Mucosa of rectum (tissue), 2 donors: ENCODE results near the gene GAREM2.

Source experiments
- H3K27ac ChIP-seq, 2 donors: one replicate each; pipeline ENCODE4 v1.7.0; 2013; ENCODE audit warnings: inconsistent platforms in 2 of 2, low read depth in 2 of 2, low read length in 2 of 2
- H3K27me3 ChIP-seq, 2 donors: one replicate each; pipeline ENCODE4 v1.7.0; 2013; ENCODE audit warnings: low read length in 2 of 2; ENCODE audit not compliant: control insufficient read depth in 2 of 2, insufficient read depth in 2 of 2
- H3K36me3 ChIP-seq, 2 donors: one replicate each; pipeline ENCODE4 v1.7.0; 2013; ENCODE audit warnings: low read length in 2 of 2; ENCODE audit not compliant: control insufficient read depth in 2 of 2, insufficient read depth in 2 of 2
- H3K4me1 ChIP-seq, 2 donors: one replicate each; pipeline ENCODE4 v1.7.0; 2013; ENCODE audit warnings: low read length in 2 of 2, mild to moderate bottlenecking in 1 of 2; ENCODE audit not compliant: control insufficient read depth in 2 of 2, insufficient read depth in 2 of 2
- H3K4me3 ChIP-seq, 2 donors: one replicate each; pipeline ENCODE4 v1.7.0; 2013; ENCODE audit warnings: low read length in 2 of 2
- H3K9ac ChIP-seq, 2 donors: one replicate each; pipeline ENCODE4 v1.7.0; 2013; ENCODE audit warnings: low read length in 2 of 2, low read depth in 1 of 2, mild to moderate bottlenecking in 1 of 2
- H3K9me3 ChIP-seq, 2 donors: one replicate each; pipeline ENCODE4 v1.7.0; 2013; ENCODE audit warnings: low read length in 2 of 2; ENCODE audit not compliant: control insufficient read depth in 2 of 2
- donor health status: healthy.
- donor health status: Normal muscosa, but diverticular disease.

The GAREM2 gene

DNA sequence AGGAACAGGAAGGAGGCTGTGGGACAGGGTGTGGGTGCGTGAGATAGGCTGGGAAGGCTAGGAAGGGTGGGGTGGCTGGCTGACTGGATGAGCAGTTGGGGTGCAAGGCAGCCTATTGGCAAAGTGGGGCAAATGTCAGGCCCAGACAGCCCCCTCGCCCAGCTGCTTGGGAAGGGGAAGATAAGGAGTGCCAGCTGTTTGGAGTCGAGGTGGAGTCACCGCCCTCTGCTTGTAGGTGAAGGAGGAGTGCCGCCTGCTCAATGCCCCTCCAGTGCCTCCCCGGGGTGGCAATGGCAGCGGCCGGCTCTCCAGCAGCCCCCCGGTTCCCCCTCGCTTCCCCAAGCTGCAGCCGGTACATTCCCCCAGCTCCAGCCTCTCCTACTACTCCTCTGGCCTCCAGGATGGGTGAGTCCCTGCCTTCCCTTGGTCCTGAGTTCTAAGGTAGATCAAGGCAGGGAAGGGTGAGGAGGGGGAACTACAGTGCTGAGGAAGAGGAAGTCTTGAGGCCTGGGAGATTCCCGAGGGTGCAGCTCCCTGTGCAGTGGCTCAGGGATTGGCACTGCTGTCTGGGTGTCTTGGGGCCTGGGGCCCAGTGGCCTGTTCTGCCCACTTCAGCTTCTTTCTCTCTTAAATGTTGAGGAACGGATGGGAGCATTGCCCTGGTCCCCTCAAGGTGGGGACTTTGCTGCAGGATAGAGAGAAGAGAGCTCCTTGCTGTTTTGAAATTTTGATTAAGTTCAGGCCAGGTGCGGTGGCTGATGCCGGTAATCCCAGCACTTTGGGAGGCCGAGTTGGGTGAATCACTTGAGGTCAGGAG, 13.3 kb downstream of the GAREM2 start:
- no peaks in the 10 kb centered on the region for H3K27me3 ChIP-seq
- H3K4me3 ChIP-seq = peak overlapping the region in 1 of 2 donors; percentile 56
- no peak overlapping the region for H3K9ac ChIP-seq
- peaks cover 6 to 9% of the 10 kb centered on the region in 2 donors for H3K4me1 ChIP-seq
- H3K9me3 ChIP-seq = no peaks in the 10 kb centered on the region
- no peak overlapping the region for H3K27ac ChIP-seq
- H3K36me3 ChIP-seq = peaks cover 2 to 13% of the 10 kb centered on the region in 2 donors

GRCh38 chr2:26187114-26187513, 14.2 kb downstream of the GAREM2 start:
- H3K9me3 ChIP-seq = no peaks in the 10 kb centered on the region
- H3K4me1 ChIP-seq = peaks cover 12 to 18% of the 10 kb centered on the region in 2 donors
- no peak overlapping the region for H3K4me3 ChIP-seq
- no peak overlapping the region for H3K9ac ChIP-seq
- H3K36me3 ChIP-seq = peaks cover 10 to 22% of the 10 kb centered on the region in 2 donors
- no peak overlapping the region for H3K27ac ChIP-seq
- H3K27me3 ChIP-seq = no peaks in the 10 kb centered on the region

GRCh38 chr2:26187537-26188104, 14.7 kb downstream of the GAREM2 start:
- H3K4me1 ChIP-seq = peaks cover 12 to 19% of the 10 kb centered on the region in 2 donors
- H3K9ac ChIP-seq = no peak overlapping the region
- H3K27ac ChIP-seq = no peak overlapping the region
- no peaks in the 10 kb centered on the region for H3K27me3 ChIP-seq
- H3K4me3 ChIP-seq = no peak overlapping the region
- peaks cover 10 to 25% of the 10 kb centered on the region in 2 donors for H3K36me3 ChIP-seq
- no peaks in the 10 kb centered on the region for H3K9me3 ChIP-seq

GRCh38 chr2:26189123-26189522, 16.2 kb downstream of the GAREM2 start:
- no peaks in the 10 kb centered on the region for H3K9me3 ChIP-seq
- no peak overlapping the region for H3K9ac ChIP-seq
- H3K27me3 ChIP-seq = no peaks in the 10 kb centered on the region
- no peak overlapping the region for H3K27ac ChIP-seq
- H3K4me3 ChIP-seq = no peak overlapping the region
- peaks cover 12 to 19% of the 10 kb centered on the region in 2 donors for H3K4me1 ChIP-seq
- peaks cover 22 to 39% of the 10 kb centered on the region in 2 donors for H3K36me3 ChIP-seq

DNA sequence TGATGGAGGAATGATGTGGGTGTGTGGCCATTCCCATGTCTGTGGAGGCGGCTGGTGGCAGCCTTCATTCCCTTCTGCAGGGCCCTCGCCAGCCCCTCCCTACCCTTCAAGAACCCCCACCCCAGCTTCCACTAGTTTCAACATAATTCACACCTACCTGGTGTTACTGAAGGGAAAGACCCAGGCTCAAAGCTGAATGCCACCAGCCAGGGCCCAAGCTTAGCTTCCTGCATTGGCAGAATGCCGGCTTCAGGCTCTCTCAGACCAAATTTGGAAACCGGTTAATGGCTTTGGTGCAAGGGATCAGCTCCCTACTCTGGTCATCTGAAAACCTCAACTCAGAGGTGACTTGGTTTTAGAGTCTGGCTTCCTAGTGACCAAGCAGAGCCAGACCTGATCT, 16.9 kb downstream of the GAREM2 start:
- Histone ChIP-seq H3K9ac (no peak overlapping the region), H3K4me3 (no peak overlapping the region), H3K4me1 (peaks cover 9 to 15% of the 10 kb centered on the region in 2 donors), H3K27me3 (no peaks in the 10 kb centered on the region), H3K27ac (no peak overlapping the region), H3K9me3 (no peaks in the 10 kb centered on the region), H3K36me3 (peaks cover 29 to 45% of the 10 kb centered on the region in 2 donors)

GRCh38 chr2:26190369-26190768, 17.5 kb downstream of the GAREM2 start:
- Histone ChIP-seq H3K4me1 (peaks cover 7 to 15% of the 10 kb centered on the region in 2 donors), H3K27me3 (no peaks in the 10 kb centered on the region), H3K4me3 (no peak overlapping the region), H3K27ac (no peak overlapping the region), H3K9me3 (no peaks in the 10 kb centered on the region), H3K9ac (no peak overlapping the region), H3K36me3 (peaks cover 34 to 51% of the 10 kb centered on the region in 2 donors)

DNA sequence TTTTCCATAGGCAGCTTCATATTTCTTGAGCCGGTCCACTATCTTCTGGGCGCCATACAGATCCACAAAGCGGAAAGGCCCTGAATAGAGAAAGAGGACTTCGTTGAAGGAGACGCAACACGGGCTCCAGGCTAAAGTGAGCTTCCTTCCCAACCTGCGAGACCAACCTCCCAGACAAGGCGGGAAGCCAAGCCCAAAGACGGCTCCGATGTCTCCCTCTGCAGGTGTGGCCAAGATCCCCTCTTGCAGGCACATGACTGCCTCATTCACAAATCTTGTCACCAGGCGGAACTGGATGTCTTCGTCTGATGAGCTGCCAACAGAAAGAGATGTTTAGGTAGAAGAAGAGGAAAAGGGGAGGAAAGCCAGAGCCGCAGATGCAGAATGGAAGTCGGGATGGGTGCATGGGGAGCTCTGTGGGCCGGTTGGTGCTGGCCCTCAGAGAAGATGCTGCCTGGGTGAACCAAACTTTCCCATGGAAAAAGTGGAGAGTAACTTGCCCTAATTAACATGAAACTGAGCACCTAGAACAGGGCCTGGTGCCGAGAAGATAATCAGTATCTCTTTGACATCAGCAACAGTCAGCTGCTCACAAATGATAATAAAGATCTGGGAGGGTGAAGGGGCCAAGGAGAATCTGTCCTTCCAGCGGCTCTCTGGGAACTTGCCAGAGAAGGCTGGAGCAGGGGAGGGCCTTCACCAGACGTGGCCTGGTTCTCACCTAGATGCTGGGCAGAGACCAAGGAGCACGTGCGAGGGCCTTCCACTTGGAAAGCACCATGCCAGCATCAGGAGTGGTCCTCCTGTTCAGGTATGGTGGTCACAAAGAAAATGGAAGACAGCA, 18.6 kb downstream of the GAREM2 start:
- Histone ChIP-seq H3K36me3 (peaks cover 42 to 63% of the 10 kb centered on the region in 2 donors), H3K4me3 (no peak overlapping the region)

DNA sequence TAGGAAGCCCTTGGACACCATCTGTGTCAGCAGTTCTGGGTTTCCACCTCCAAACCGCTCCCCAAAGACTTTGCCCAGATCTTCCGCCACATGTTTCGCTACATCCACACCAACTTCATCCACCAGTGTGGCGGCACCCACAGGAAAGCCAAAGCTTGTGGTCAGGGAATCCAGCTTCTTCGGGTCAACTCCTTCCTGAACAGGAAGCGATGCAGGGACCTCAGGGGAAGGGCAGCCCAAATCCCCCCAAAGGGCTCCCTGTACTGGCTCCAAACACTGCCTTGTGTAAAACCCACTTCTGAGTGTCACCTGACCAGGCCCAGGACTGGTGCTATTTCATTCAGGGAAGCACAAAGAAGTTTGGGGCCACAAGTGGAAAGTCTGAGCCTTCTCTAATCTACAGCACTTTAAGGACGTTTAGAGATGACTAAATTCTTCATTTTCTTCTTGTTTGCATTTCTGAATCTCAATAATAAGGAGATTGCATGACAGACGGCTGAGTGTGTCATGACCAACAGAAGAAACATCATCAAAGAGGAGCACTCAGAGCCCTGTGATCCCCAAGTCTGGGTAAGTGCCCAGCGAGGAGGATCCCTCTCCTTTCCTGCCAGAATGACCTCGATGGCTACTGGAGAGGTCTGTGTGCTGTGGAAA, 20.8 kb downstream of the GAREM2 start:
- H3K9ac ChIP-seq = no peak overlapping the region
- H3K9me3 ChIP-seq = no peaks in the 10 kb centered on the region
- peaks cover 62 to 84% of the 10 kb centered on the region in 2 donors for H3K36me3 ChIP-seq
- H3K4me3 ChIP-seq = no peak overlapping the region
- H3K27ac ChIP-seq = no peak overlapping the region
- peaks cover 6 to 10% of the 10 kb centered on the region in 2 donors for H3K4me1 ChIP-seq
- H3K27me3 ChIP-seq = no peaks in the 10 kb centered on the region

More for the DNA sequence above, 18.6 kb downstream of the GAREM2 start:
- Histone ChIP-seq H3K27me3 (no peaks in the 10 kb centered on the region), H3K27ac (peak overlapping the region; percentile 58 to 71), H3K4me1 (peaks cover 6 to 10% of the 10 kb centered on the region in 2 donors), H3K9ac (no peak overlapping the region), H3K9me3 (no peaks in the 10 kb centered on the region)

DNA sequence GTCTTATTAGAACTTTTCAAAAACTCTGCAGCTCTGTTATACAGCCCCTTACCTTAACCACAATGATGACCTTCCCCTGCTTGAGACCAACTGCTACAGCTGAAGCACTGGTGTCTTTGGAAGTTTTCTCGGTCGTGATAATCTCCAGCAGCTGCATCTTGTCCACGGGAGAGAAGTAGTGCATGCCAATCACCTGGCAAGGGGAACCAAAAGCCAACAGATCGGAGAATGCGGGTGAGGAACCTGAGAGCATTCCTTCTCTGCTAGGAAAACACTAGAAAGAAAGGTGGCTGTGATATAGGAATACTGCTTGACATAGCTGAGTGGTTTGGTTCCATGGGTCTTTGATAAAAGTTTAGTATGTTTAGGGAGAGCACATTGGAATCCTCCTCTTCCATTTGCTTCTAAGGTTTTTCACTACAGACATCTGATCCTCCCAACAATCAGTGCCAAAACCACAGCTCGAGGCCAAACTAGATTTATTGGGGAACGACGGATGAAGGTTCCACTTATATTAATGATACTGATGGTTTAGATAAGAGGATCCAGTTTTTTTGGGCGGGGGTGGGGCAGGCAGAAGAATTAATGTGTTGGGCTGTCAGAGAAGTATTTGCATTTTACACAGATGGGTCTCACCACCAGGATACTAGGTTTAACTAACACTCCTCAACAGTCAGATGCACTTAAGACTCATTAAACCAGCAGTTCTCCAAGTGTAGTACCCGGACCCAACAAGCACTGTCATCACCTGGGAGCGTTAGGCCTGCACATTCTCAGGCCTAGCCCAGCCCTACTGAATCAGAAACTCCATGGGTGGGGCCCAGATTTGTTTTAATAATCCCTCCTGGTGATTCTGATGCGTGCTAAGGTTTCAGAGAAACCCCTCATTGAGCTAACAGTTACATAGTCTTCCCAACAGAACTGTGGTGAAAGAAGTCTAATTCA, 22.4 kb downstream of the GAREM2 start:
- no peaks in the 10 kb centered on the region for H3K27me3 ChIP-seq
- no peaks in the 10 kb centered on the region for H3K9me3 ChIP-seq
- H3K4me1 ChIP-seq = peaks cover 6 to 10% of the 10 kb centered on the region in 2 donors
- peaks cover 73 to 92% of the 10 kb centered on the region in 2 donors for H3K36me3 ChIP-seq
- H3K27ac ChIP-seq = no peak overlapping the region
- H3K9ac ChIP-seq = no peak overlapping the region
- no peak overlapping the region for H3K4me3 ChIP-seq
